Measurements from ENCODE around the gene CSK. TPM values are rescaled to one million over a fixed set of nuclear protein-coding genes. Genes with fewer than 3 reads are reported as not detected.

Gene CSK
- polyA plus RNA-seq, 1 experiment: 25.3 TPM

DNA sequence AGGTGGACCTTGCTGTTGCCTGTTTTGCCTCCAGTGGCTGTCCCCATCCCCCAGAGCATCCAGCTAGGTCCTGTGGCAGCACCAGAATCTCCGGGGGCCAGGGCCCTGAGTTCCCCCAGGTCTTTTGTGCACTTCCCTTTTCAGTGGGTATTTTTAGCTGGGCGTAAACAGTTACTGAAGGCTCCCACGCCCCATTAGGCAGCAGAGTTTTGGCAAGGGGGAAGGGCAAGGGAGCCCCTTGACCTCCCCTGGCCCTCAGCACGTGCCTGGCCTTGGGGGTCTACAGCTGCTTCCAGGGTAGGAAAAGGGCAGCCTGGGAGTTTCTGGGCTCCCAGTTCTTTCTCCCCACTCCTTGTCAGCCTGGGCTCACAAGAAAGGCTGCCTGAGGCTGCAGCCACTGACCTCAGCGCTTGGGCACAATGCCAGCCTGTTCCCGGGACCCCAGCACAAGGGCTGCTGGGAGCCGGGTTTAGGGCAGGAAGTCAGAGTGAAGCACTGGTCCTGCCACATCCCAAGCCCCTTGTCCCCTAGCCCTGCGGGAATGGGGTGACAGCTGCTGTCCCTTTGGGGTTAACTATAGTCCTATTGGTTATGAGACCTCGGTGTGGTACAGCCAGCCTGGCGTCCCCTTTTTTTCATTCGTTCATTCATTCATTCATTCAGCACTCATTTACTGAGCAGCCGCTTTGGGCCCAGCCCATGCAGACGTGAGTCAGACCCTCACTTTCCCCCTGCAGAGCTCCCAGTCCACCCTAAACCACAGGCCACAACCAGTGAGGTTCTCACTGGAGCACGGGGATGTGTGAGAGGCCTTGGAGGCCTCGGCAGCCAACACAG, 8.4 kb downstream of the CSK start:
- POLR2A ChIA-PET: no interaction called here
- TF ChIP-seq, protein P1, sequence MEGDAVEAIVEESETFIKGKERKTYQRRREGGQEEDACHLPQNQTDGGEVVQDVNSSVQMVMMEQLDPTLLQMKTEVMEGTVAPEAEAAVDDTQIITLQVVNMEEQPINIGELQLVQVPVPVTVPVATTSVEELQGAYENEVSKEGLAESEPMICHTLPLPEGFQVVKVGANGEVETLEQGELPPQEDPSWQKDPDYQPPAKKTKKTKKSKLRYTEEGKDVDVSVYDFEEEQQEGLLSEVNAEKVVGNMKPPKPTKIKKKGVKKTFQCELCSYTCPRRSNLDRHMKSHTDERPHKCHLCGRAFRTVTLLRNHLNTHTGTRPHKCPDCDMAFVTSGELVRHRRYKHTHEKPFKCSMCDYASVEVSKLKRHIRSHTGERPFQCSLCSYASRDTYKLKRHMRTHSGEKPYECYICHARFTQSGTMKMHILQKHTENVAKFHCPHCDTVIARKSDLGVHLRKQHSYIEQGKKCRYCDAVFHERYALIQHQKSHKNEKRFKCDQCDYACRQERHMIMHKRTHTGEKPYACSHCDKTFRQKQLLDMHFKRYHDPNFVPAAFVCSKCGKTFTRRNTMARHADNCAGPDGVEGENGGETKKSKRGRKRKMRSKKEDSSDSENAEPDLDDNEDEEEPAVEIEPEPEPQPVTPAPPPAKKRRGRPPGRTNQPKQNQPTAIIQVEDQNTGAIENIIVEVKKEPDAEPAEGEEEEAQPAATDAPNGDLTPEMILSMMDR (IDR thresholded peaks at IDR 0.05; ENCODE audit: insufficient read depth, low read depth, low read length): no peak
- CTCF ChIA-PET: interaction anchor here (1.1 to 9.7 kb wide), 5 partner anchors 8 to 161 kb away, joined by 3 to 62 read pairs (median 6); partner anchors contain the start of gene CSK
- Histone ChIP-seq H3K4me3 (ENCODE audit: low read depth, low read length) (no peak overlapping the region), H3K27me3 (ENCODE audit: control insufficient read depth, insufficient read depth, low read length) (no peaks in the 10 kb centered on the region), H3K36me3 (ENCODE audit: control insufficient read depth, insufficient read depth, low read length) (no peaks in the 10 kb centered on the region; the same call in 1 of the 2 replicates)
- DNase-seq (ENCODE audit: low read depth): no peak

GRCh38 chr15:74791007-74791406, 9.1 kb downstream of the CSK start:
- H3K36me3 ChIP-seq (ENCODE audit: control insufficient read depth, insufficient read depth, low read length): no peaks in the 10 kb centered on the region; the same call in 1 of the 2 replicates
- ChIA-PET CTCF (interaction anchor here (1.1 to 9.7 kb wide), 4 partner anchors 9 to 160 kb away, joined by 3 to 62 read pairs (median 14); partner anchors contain the start of gene CSK), POLR2A (no interaction called here)
- H3K4me3 ChIP-seq (ENCODE audit: low read depth, low read length): no peak overlapping the region
- TF ChIP-seq, protein P1 (IDR thresholded peaks at IDR 0.05; ENCODE audit: insufficient read depth, low read depth, low read length): no peak
- DNase-seq (ENCODE audit: low read depth): no peak
- no peaks in the 10 kb centered on the region for H3K27me3 ChIP-seq (ENCODE audit: control insufficient read depth, insufficient read depth, low read length)

DNA sequence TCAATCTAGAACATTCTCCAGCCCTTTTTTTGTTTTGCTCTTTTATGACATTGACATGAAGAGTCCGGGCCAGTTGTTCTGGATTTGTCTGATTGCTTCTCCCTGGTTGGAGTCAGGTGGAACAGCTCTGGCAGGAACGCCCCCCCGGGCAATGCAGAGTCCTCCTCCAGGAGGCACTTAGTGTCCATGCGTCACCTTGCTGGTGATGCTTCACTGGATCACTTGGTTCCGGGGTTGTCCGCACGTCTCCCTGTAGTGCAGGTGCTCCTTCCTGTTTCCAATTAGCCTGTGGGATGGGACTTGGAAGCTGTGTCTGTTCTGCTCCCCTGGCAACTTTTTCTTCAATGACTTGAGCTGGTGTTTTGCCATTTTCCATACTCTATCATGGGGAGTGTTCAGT, 9.8 kb downstream of the CSK start:
- no peak for DNase-seq (ENCODE audit: low read depth)
- H3K36me3 ChIP-seq (ENCODE audit: control insufficient read depth, insufficient read depth, low read length): no peaks in the 10 kb centered on the region; the same call in 1 of the 2 replicates
- TF ChIP-seq, protein P1 (IDR thresholded peaks at IDR 0.05; ENCODE audit: insufficient read depth, low read depth, low read length): no peak
- CTCF ChIA-PET: interaction anchor here (1.1 to 9.7 kb wide), 4 partner anchors 9 to 23 kb away, joined by 3 to 62 read pairs (median 19); partner anchors contain the start of gene CSK
- no peaks in the 10 kb centered on the region for H3K27me3 ChIP-seq (ENCODE audit: control insufficient read depth, insufficient read depth, low read length)
- H3K4me3 ChIP-seq (ENCODE audit: low read depth, low read length): no peak overlapping the region
- POLR2A ChIA-PET: no interaction called here

DNA sequence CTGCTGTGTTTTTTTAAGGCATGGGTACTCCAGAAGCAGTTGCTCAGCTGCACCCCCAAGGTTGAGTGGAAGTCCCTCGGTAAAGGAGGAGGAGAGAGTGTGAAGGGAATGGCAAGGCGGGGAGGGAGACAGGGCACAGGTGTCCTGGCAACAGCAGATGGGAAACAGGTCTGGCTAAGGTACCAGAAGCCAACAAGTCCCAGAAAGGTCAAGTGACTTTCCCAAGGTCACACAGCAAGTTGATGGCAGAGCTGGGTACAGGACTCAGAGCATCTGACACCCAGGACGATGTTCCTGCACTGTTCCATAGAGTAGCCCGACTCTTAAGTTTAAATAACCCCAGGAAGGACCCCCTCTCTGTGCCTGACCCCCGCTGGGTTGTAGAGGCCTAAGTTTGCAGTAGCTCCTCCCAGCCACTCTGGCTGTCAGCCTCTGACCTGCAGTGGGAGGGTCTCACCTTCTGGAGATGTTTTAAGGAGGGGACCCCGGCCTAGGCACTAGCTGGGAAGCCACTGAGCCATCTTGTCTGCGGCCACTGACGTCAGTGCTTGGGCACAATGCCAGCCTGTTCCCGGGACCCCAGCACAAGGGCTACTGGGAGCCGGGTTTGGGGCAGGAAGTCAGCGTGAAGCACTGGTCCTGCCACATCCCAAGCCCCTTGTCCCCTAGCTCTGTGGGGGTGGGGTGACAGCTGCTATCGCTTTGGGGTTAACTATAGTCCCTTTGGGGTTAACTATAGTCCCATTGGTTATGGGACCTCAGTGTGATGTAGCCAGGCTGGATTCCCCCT, 10.5 kb downstream of the CSK start:
- ChIA-PET CTCF (interaction anchor here (0.6 to 9.7 kb wide), 6 partner anchors 8 to 161 kb away, joined by 3 to 62 read pairs (median 13); partner anchors contain the start of gene CSK), POLR2A (no interaction called here)
- Histone ChIP-seq H3K4me3 (ENCODE audit: low read depth, low read length) (no peak overlapping the region), H3K36me3 (ENCODE audit: control insufficient read depth, insufficient read depth, low read length) (no peaks in the 10 kb centered on the region; the same call in 1 of the 2 replicates), H3K27me3 (ENCODE audit: control insufficient read depth, insufficient read depth, low read length) (no peaks in the 10 kb centered on the region)
- TF ChIP-seq, protein P1 (IDR thresholded peaks at IDR 0.05; ENCODE audit: insufficient read depth, low read depth, low read length): no peak
- no peak for DNase-seq (ENCODE audit: low read depth)
